HCT116 (cell line): ENCODE results near the gene CNTNAP2. TPM values are rescaled to one million over a fixed set of nuclear protein-coding genes. Genes with fewer than 3 reads are reported as not detected.

Source experiments
- ATAC-seq: fragments of 200-7000 bp; cut with Tn5 transposase; 2 replicates; pipeline ENCODE4 v1.9.1; 2020; ENCODE audit warnings: mild to moderate bottlenecking, moderate library complexity
- BruUV-seq: library from RNA; stranded (reverse); fragments of 400-500 nt; replicated peaks from 2 replicates; lab custom pipeline; 2021; lab: Mats Ljungman, UMichigan
- CTCF ChIA-PET: fragments of 300-600 bp; sonication (Branson Sonifier 250); formaldehyde crosslinking; loops from one replicate; lab custom pipeline; 2021; ENCODE audit warnings: antibody characterized with exemption; lab: Charles Lee
- POLR2A ChIA-PET: fragments of 300-600, 350-600 bp; sonication (Branson Sonifier 250); formaldehyde crosslinking; loops from one replicate; lab custom pipeline; 2021; ENCODE audit warnings: antibody characterized with exemption; lab: Charles Lee
- RAD21 ChIA-PET, 2 experiments: fragments of 300-600 bp; sonication (Branson Sonifier 250); formaldehyde crosslinking; loops; one replicate each; lab custom pipeline; 2023; ENCODE audit warnings: low total read pairs in 2 of 2; ENCODE audit not compliant: uncharacterized antibody in 2 of 2, unreplicated experiment in 2 of 2, low non-redundant PET in 1 of 2; lab: Charles Lee
- DNase-seq: peaks from one replicate; pipeline ENCODE4 v3.0.0-alpha.2; 2010; ENCODE audit warnings: low read depth, low spot score
- H2AFZ ChIP-seq: fragments of 200-600 bp; shearing (Covaris generic), sonication (generic); 2 replicates; pipeline ENCODE4 v1.6.1; 2017; ENCODE audit warnings: low read depth, mixed run types, mixed read lengths, antibody characterized with exemption, low read length; ENCODE audit not compliant: poor library complexity, severe bottlenecking
- H3K27ac ChIP-seq: 2 replicates; pipeline ENCODE4 v1.5.1; 2012; ENCODE audit warnings: low read depth, low read length
- H3K27me3 ChIP-seq: fragments of 200-600 bp; sonication (generic); 2 replicates; pipeline ENCODE4 v1.6.1; 2016; ENCODE audit warnings: mixed run types, low read length, mixed read lengths; ENCODE audit not compliant: insufficient read depth
- H3K36me3 ChIP-seq, 2 experiments: fragments of 200-500 bp in 1 of 2; fragments of 200-600 bp in 1 of 2; sonication (Bioruptor generic) in 1 of 2; sonication (generic) in 1 of 2; 2 replicates each; pipeline versions ENCODE4 v1.5.1 to v1.6.1; 2014 to 2016; ENCODE audit warnings: low read length in 2 of 2, inconsistent platforms in 1 of 2, mixed read lengths in 1 of 2, mixed run types in 1 of 2; ENCODE audit not compliant: insufficient read depth in 2 of 2, control insufficient read depth in 1 of 2
- H3K4me1 ChIP-seq, 2 experiments: fragments of 200-600 bp in 1 of 2; sonication (generic) in 1 of 2; 2 replicates each; pipeline versions ENCODE4 v1.5.1 to v1.6.1; 2012 to 2017; ENCODE audit warnings: low read length in 2 of 2, inconsistent platforms in 1 of 2, mild to moderate bottlenecking in 1 of 2, mixed read lengths in 1 of 2, mixed run types in 1 of 2, moderate library complexity in 1 of 2; ENCODE audit not compliant: insufficient read depth in 2 of 2, control insufficient read depth in 1 of 2
- H3K4me2 ChIP-seq: fragments of 200-600 bp; sonication (generic); 2 replicates; pipeline ENCODE4 v1.6.1; 2017; ENCODE audit warnings: mixed run types, low read length, mixed read lengths
- H3K4me3 ChIP-seq, 2 experiments: fragments of 200-600 bp in 1 of 2; sonication (generic) in 1 of 2; replicated peaks in 1 of 2; 2 replicates each; pipeline ENCODE4 v1.5.1; 2011 to 2016; ENCODE audit warnings: low read length in 2 of 2, control low read depth in 1 of 2, low read depth in 1 of 2, mild to moderate bottlenecking in 1 of 2, mixed read lengths in 1 of 2, mixed run types in 1 of 2
- H3K79me2 ChIP-seq: fragments of 200-600 bp; sonication (generic); 2 replicates; pipeline ENCODE4 v1.6.1; 2017; ENCODE audit warnings: mild to moderate bottlenecking, mixed run types, low read length, moderate library complexity, mixed read lengths; ENCODE audit not compliant: insufficient read depth
- H3K9ac ChIP-seq: fragments of 200-600 bp; sonication (generic); 2 replicates; pipeline ENCODE4 v1.6.1; 2016; ENCODE audit warnings: low read length, mixed read lengths
- H3K9me2 ChIP-seq: fragments of 200-600 bp; sonication (generic), shearing (Covaris generic); 2 replicates; pipeline ENCODE4 v1.6.1; 2017; ENCODE audit warnings: mixed run types, mild to moderate bottlenecking, moderate library complexity; ENCODE audit not compliant: insufficient read depth
- H3K9me3 ChIP-seq, 2 experiments: fragments of 200-500 bp in 1 of 2; fragments of 200-600 bp in 1 of 2; sonication (Bioruptor generic) in 1 of 2; sonication (generic) in 1 of 2; 2 replicates each; pipeline ENCODE4 v1.6.1; 2014 to 2017; ENCODE audit warnings: low read length in 2 of 2, mixed read lengths in 2 of 2, inconsistent platforms in 1 of 2, low read depth in 1 of 2, mild to moderate bottlenecking in 1 of 2, mixed run types in 1 of 2, moderate library complexity in 1 of 2; ENCODE audit not compliant: control insufficient read depth in 1 of 2, insufficient read depth in 1 of 2
- H4K20me1 ChIP-seq: fragments of 200-600 bp; sonication (generic), shearing (Covaris generic); 2 replicates; pipeline ENCODE4 v1.6.1; 2017; ENCODE audit warnings: mixed run types, mild to moderate bottlenecking, moderate library complexity; ENCODE audit not compliant: insufficient read depth
- CBX3 ChIP-seq: IDR thresholded peaks from 2 replicates; pipeline ENCODE4 v1.6.1; 2012; ENCODE audit warnings: low read depth
- CEBPB ChIP-seq: IDR thresholded peaks from 2 replicates; pipeline ENCODE4 v1.6.1; 2012; ENCODE audit warnings: low read depth
- EGR1 ChIP-seq: IDR thresholded peaks from 2 replicates; pipeline ENCODE4 v1.6.1; 2012; ENCODE audit warnings: low read depth
- EZH2 ChIP-seq: fragments of 200-600 bp; sonication (generic); IDR thresholded peaks from 2 replicates; pipeline ENCODE4 v1.6.1; 2017; ENCODE audit warnings: antibody characterized with exemption, mixed run types
- FOSL1 ChIP-seq: IDR thresholded peaks from 2 replicates; pipeline ENCODE4 v1.6.1; 2012; ENCODE audit warnings: low read depth
- JUND ChIP-seq: IDR thresholded peaks from 2 replicates; pipeline ENCODE4 v1.6.1; 2012
- MAX ChIP-seq: IDR thresholded peaks from 2 replicates; pipeline ENCODE4 v1.6.1; 2012
- POLR2A ChIP-seq: IDR thresholded peaks from 2 replicates; pipeline ENCODE4 v1.7.0; 2011; ENCODE audit warnings: borderline replicate concordance; ENCODE audit not compliant: insufficient read depth, insufficient read length; ENCODE audit errors: extremely low read depth
- POLR2AphosphoS5 ChIP-seq: IDR thresholded peaks from 2 replicates; pipeline ENCODE4 v1.6.1; 2011; ENCODE audit warnings: mild to moderate bottlenecking, low read depth, low read length, moderate library complexity
- SP1 ChIP-seq: IDR thresholded peaks from 2 replicates; pipeline ENCODE4 v1.6.1; 2012; ENCODE audit warnings: low read depth
- SRF ChIP-seq: IDR thresholded peaks from 2 replicates; pipeline ENCODE4 v1.6.1; 2012; ENCODE audit warnings: low read depth
- ZFX ChIP-seq: fragments of 450-650 bp; IDR thresholded peaks from 2 replicates; pipeline ENCODE4 v1.6.1; 2017
- intact Hi-C: fragments of 100-400 bp; cut with micrococcal nuclease; formaldehyde crosslinking; loops from 2 replicates; pipeline ENCODE4 v1.10.0; 2022
- total RNA-seq: library from RNA; stranded (reverse); gene quantifications from one replicate; pipeline ENCODE4 v1.2.1, GENCODE V29; 2021; ENCODE audit not compliant: unreplicated experiment
- TF ChIP-seq, protein P1 (sequence below), 3 experiments: fragments of 200-600 bp in 1 of 3; sonication (generic) in 1 of 3; IDR thresholded peaks in 2 of 3; conservative IDR thresholded peaks in 1 of 3; 2 replicates each; pipeline ENCODE4 v1.5.1; 2012 to 2017; ENCODE audit warnings: low read depth in 2 of 3, low read length in 2 of 3, antibody characterized with exemption in 1 of 3, borderline replicate concordance in 1 of 3, control low read depth in 1 of 3, mild to moderate bottlenecking in 1 of 3, mixed read lengths in 1 of 3, mixed run types in 1 of 3, moderate library complexity in 1 of 3; ENCODE audit not compliant: insufficient read depth in 1 of 3
- TF ChIP-seq, protein P2 (sequence below): IDR thresholded peaks from 2 replicates; pipeline ENCODE4 v1.6.1; 2012

CNTNAP2 gene
- total RNA-seq, 1 experiment from 2014 or later: 0.37 TPM

DNA sequence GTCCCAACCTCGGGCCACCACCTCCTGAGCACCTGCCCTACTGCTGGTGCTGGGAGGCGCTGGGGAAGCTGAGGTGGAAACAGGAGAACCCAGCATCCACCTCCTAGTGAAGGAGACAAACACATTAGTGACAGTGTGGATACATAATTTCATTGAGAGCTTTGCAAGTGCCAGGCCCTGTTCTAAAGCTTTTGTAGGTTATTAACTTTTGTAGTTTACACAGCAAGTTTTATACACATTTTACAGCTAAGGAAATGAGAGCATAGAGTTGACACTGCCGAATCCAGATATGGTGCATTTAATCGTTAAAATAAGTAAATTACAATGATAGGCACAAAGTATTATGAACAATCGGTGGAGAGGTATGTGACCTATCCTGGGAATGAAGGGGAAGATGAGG, 2007.9 kb downstream of the CNTNAP2 start:
- Histone ChIP-seq H3K36me3 (no peaks in the 10 kb centered on the region), H4K20me1 (no peaks in the 10 kb centered on the region), H3K9ac (no peak overlapping the region)
- intact Hi-C loops: no loop called here
- no TSS peak for BruUV-seq
- TF ChIP-seq ZFX (no peak), POLR2AphosphoS5 (no peak)
- TF ChIP-seq, all 23 proteins: peak for 0
- Histone ChIP-seq H3K4me1 (no peaks in the 10 kb centered on the region), H3K27me3 (no peaks in the 10 kb centered on the region), H3K9me2 (no peaks in the 10 kb centered on the region), H3K79me2 (no peaks in the 10 kb centered on the region), H3K9me3 (no peaks in the 10 kb centered on the region), H2AFZ (no peak overlapping the region), H3K4me3 (no peak overlapping the region), H3K4me2 (no peak overlapping the region), H3K27ac (no peak overlapping the region)
- ATAC-seq (no peak), DNase-seq (no peak)
- RAD21 ChIA-PET: no interaction called here
- CTCF ChIA-PET: no interaction called here
- POLR2A ChIA-PET: no interaction called here

- Histone ChIP-seq H3K9me2 (no peaks in the 10 kb centered on the region), H4K20me1 (no peaks in the 10 kb centered on the region), H2AFZ (no peak overlapping the region), H3K9ac (no peak overlapping the region), H3K27ac (no peak overlapping the region), H3K4me1 (no peaks in the 10 kb centered on the region), H3K4me2 (no peak overlapping the region), H3K4me3 (no peak overlapping the region), H3K27me3 (no peaks in the 10 kb centered on the region), H3K9me3 (no peaks in the 10 kb centered on the region), H3K36me3 (no peaks in the 10 kb centered on the region), H3K79me2 (no peaks in the 10 kb centered on the region)
- ChIA-PET CTCF (interaction anchor here (0.7 kb wide), 1 partner anchor 15 kb away, joined by 3 read pairs; no protein-coding TSS in a partner anchor), POLR2A (no interaction called here), RAD21 (no interaction called here)
- DNase-seq (no peak), ATAC-seq (no peak)
- no TSS peak for BruUV-seq
- intact Hi-C loops: no loop called here
- no peak for TF ChIP-seq MAX
- TF ChIP-seq SRF: no peak
- TF ChIP-seq EZH2: no peak
- TF ChIP-seq JUND: no peak
- no peak for TF ChIP-seq CBX3
- TF ChIP-seq POLR2AphosphoS5: no peak
- no peak for TF ChIP-seq CEBPB
- TF ChIP-seq FOSL1: no peak
- TF ChIP-seq SP1: no peak
- TF ChIP-seq EGR1: no peak
- TF ChIP-seq, protein P1, sequence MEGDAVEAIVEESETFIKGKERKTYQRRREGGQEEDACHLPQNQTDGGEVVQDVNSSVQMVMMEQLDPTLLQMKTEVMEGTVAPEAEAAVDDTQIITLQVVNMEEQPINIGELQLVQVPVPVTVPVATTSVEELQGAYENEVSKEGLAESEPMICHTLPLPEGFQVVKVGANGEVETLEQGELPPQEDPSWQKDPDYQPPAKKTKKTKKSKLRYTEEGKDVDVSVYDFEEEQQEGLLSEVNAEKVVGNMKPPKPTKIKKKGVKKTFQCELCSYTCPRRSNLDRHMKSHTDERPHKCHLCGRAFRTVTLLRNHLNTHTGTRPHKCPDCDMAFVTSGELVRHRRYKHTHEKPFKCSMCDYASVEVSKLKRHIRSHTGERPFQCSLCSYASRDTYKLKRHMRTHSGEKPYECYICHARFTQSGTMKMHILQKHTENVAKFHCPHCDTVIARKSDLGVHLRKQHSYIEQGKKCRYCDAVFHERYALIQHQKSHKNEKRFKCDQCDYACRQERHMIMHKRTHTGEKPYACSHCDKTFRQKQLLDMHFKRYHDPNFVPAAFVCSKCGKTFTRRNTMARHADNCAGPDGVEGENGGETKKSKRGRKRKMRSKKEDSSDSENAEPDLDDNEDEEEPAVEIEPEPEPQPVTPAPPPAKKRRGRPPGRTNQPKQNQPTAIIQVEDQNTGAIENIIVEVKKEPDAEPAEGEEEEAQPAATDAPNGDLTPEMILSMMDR (IDR thresholded peaks at IDR 0.05 in 2 of 3, conservative IDR thresholded peaks at IDR 0.05 in 1 of 3; ENCODE audit: borderline replicate concordance in 1 of 3, insufficient read depth in 1 of 3, low read depth in 2 of 3, low read length in 2 of 3): no peak
- TF ChIP-seq, protein P2, sequence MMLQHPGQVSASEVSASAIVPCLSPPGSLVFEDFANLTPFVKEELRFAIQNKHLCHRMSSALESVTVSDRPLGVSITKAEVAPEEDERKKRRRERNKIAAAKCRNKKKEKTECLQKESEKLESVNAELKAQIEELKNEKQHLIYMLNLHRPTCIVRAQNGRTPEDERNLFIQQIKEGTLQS: no peak
- no peak for TF ChIP-seq POLR2A
Observed at GRCh38 chr7:148127374-148127773, 2010.8 kb downstream of the CNTNAP2 start.
